Measurements from ENCODE around the gene FBXO8.
"Not testable (repeated sequence)": the region's sequence is repeated elsewhere in the genome, so short reads cannot be mapped to it uniquely, and the experiment has no call there.

The FBXO8 gene

DNA sequence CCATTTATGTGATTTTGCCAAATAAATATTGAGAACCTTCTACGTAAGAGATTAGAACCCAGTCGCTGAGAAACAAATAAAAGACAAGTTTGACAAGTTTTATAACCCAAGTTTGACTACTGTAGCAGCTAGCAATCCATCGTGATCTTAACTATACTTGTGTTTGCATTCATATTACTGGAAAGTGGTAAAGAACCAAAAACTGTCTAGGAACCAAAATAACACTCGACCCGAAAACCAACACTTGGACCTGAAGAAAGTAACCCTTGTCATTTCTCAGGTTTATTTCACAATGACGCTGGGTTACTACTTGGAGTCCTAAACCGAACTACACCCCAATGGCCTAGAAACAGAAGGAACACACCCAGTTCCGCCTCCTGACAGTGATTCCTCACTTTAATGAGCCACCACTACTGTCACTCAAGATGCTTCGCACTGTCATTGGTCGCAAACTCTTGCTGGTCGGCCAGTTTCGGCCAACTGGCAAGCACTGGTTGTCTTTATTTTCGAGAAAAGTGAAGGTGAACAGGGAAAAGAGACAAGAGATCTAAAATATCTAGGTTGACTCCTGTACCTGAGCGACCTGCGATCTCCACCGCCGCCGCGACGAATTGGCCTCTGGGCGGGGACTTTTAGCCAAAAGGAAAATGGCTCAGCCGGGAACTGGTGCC is 496 bp downstream of the FBXO8 start:
- peak; percentile 64 for DNase-seq

DNA sequence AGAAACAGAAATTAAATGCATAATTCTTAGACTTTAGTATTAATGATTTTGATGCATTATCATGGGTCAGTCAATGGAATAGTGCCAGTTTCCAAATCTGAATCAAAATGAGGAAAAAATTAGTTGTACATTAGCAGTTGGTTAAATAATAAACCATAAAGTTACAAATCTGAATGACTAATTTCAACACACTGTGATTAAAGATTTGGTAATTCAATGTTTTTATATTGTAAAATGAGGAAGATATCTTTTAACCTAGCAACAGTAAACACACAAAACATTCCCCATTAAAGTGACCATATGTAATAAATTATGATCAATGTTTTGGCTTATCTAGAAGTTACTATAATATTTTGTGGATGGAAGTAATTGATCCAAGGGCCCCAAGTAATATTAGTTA is 1.6 kb downstream of the FBXO8 start:
- no peak for DNase-seq

DNA sequence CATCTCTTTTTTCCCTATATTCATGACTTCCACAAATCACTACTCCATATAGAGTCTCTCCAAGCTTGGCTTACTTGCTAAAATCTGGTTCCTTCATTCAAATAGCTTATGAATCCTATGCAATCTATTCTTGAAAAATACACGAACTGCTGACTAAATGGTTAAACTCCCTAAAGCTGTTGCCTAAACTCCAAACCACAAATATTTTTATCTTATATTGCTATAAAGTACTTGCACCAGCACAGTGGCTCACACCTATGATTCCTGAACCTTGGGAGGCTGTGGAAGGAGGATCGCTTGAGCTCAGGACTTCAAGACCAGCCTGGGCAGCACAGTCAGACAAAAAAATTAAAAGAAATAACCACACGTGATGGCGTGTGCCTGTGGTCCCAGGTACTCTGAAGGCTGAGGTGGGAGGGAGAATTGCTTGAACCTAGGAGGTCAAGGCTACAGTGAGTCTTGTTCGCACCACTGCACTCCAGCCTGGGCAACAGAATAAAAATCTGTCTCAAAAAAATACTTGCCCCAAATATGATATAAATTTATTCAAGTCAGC is 2.2 kb downstream of the FBXO8 start:
- no peak for DNase-seq

DNA sequence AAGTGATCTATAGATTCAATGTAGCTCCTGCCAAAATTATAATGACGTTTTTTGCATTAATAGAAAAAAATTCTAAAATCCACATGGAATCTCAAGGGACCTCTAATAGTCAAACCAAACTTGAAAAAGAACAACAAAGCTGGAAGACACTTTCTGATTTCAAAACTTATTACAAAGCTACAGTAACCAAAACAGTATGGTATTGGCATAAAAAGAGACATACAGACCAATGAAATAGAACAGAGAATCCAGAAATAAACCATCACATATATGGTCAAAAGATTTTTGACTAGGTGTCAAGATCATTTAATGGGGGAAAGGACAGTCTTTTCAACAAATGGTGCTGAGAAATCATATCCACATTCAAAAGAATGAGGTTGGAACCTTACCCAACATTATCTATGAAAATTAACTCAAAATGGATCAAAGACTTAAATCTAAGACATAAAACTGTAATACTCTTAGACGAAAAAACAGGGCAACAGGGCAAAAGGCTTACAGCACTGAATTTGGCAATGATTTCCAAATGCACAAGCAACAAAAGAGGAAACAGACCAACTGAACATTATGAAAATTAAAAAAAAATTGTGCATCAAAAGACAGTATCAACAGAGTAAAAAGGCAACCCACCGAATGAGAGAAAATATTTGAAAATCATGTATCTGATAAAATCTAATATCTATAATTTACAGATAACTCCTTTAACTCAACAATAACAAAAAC is 3.9 kb downstream of the FBXO8 start:
- DNase-seq, result no peak

DNA sequence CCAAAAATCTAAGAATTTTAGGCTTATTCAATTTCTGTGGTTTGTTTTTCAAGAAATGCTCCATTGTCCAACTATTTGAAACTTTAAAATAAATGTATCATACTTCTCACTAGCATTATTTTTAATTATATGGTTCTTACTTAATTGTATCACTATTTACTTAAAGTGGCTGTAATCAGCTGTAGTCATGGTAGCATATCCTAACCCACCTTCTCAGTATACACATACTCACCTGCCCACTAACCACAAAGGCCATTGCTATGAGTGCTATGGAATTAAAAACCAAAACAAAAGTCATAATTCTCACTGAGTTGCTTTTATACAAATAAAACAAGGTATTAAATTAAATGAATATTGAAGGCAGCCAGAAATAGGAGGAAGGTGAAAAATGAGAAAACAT is 5.0 kb downstream of the FBXO8 start:
- no peak for DNase-seq

DNA sequence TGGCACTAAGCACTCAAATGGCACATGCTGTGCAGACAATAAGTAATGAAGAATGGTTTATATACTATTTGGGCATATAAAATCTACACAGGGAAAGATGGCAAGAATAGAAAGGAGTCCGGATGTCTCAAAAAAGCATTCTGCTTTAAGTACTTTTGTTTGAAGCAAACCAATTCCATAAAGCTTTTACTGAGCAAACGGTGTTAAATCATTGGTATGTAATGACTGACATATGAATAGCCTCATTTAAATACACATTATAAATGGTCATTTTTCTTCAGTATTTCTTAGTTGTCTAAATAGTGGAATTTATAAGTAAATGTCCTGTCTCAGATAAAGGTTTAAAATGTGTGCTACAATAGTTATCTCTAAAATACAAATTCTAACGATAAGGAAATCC is 6.0 kb downstream of the FBXO8 start:
- no peak for DNase-seq

DNA sequence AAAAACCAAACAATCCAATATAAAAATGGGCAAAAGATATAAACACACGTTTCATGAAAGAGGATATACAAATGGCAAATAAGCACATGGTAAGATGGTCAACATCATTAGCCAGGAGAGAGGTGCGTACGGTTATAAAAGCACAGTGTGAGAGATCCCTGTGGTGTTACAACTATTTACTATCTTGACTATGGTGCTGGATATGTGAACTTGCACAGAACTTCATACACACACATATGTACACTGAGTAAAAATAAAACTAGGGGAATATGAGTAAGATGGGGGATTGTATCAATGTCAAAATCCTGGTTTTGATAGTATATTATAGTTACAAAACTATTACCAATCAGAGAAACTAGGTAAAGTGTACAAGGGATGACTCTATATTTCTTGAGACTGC is 8.4 kb downstream of the FBXO8 start:
- no peak for DNase-seq

DNA sequence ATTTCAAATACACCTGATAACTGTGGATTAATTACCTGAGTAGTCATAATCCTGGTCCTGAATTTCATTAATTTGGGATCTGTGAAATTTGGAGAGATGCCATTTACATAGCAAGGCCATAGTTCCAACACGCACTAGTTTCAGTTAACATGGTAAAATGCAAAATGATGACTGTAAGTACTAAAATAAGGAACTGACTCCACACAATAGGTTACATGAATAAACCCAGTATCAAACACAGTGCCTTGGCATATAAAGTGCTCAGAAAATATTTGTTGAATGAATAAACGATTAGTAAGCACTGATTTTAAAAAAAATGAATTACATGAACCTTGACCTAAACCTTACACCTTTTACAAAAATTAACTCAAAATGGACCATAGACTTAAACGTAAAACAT is 9.0 kb downstream of the FBXO8 start:
- no peak for DNase-seq

DNA sequence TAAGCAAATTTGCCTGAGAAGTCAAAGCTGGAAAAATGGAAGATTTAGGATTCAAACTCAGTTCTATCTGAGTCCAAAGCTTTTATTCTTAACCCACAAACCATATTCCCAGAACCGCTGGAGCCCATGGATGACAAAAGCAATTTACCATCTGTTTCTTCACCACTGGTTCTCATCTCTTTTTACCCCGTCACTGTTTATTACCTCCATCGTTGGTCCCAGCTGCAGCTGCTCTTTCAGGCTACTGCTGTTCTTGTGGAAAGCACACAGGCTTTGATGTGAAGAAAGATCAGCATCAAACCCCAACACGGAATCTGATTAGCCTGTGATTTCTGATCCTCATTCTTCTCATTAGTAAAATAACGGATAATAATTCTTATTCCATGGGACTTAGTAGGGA is 9.5 kb downstream of the FBXO8 start:
- DNase-seq, result no peak

DNA sequence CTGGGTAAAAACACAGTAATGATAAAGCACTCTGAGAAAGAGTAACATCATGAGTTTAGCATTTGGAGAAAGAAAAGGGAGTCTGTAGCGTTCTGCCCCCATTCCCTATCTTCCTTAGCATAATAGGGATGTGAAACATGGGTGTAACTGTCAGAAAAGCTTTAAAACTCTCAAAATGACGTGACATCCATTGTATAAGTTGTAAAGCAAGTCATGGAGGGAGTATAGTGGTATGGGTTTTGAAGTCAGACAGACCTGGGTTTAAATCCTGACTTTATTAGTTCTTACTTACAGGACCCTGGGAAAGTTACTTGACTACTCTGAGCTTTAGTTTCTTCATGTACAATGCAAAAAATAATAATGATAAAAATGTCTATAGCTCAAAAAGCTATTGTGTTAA is 17.1 kb downstream of the FBXO8 start:
- DNase-seq, result no peak

DNA sequence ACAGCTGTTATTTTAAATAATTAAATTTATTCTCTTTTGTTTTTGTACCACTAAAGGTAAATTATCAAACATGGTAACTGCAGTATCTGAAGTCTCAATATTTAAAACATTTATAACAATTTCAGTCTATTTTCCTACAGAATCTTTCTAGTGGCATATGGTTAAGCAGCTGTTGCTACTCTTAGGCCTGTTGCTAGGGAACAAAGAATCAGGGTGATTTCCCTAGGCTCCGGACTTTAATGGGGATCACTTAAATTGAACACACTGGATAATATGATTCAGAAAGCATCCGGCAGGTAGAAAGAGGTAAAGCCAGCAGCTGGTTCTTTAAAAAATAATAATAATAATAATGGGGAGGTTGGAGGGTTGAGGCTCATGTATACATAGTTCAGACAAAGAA is 17.6 kb downstream of the FBXO8 start:
- DNase-seq, result no peak

DNA sequence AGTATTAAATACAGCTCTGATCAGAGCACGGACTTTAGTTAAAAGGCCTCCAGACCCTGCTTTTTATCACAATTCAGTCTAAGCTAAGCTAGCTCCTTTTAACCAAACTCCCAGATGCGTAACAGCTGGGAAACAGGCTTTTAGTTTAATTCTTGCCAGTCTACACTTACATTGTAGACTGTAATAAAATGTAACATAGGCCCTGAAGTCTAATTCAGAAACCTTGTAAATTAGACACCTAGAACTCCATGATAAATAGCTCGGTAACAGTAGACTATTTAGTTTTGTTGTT is 20.1 kb downstream of the FBXO8 start:
- DNase-seq, result no peak

DNA sequence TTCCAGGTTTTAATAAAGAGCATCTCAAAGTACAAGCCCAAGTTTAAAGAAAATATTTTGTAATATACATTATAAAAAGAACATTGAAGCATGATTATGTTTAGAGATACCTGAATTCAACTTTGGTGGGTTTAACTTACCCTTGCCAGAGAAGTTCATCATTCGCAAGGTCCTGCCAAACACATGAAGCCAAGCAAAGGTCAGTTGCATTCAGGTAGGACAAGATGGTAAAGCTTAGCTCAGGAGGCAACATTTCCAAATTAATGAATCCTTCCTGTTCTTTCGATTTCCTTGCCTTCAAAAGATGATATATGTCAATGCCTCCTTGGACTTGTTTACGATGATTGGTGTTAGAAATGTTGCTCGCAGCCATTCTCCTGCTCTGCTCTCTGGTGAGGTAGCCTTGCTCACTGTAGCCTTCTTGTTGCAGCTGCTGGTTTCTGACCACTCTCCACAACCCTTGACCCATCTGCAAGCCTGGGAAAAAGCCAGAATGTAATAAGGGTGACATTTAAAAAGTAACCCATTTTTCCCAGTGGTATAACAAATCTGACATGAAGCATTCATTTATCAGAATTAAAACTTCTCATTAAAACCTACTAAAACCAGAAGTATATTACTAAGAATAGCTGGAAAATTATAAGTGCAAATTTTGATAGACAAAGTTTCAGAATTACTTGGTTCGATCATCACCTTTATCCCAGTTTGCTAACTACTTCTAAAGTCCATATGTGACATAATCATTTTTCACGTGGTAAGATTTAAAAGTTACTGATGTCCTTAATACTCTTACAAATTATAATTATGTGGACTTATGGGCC is 20.6 kb downstream of the FBXO8 start:
- DNase-seq, result no peak

DNA sequence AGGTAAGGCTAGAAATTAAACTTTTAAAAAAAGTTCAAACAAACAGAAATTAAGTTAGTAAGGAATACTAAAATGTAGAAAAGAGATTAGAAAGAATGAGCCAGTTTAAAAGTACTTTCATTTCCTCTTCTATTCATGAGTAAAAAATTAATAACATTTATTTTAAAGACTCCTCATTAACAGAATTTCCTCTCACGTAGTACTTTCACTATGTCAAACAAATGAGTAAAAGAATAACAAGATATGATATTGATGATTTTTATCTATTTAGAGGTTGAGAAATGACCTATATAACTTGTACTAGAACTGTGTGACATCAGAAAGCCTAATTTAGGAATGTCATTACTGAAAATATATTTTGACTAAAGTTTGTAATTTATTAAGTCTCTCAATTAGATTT is 22.0 kb downstream of the FBXO8 start:
- not testable (repeated sequence) for DNase-seq

DNA sequence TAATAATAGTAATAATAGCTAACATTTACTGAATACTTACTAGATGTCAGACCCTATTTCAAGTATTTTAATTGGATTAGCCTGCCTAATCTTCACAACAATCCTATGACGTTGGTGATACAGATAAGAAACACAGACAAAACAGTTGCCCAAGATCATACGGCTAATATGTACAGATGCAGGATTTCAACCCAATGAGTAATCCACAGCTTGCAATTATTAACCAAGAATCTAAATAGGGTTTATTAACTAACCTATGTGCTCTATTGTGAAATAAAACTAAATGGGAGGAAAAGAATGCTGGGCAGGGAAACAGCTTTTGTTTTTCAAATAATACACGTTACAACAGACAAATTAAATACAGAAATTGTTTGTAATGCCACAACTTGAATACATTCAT is 23.4 kb downstream of the FBXO8 start:
- DNase-seq, result no peak

DNA sequence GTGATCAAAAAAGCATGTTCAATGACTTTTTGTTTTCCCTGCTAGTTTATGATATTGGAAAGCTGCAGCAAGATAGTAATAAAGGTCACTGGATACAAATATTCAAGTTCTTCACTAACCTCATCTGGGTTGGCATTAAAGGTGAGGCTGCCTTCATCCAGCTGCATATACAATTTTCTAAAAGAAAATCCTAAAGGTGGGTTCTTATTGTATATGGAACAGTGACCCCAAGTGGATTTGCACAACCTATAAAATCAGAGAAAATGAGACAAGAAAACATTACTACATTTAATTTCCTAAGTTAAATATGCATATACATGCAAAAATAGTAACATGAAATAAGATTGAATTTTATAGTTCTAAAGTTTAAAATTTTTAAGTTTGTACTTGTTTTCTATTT is 23.9 kb downstream of the FBXO8 start:
- no peak for DNase-seq

DNA sequence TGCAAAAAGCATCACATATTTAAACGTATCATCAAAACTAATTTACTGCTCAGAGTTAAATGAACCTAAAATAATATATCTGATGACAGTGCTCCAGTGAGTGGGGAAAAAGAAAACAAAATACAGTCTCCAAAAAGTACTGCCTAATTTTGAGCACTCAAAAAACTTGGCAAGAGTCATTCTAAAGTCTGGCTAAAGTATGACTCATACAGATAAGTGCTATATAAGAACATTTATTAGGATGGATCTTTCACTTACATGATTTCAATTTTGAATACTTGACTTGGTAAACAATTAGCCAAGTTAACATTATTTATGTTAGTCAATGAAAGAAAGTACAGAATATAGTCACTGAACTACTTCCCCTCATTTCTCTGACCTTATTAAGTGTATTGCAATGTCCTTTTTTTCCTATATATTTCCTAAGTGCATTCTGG is 27.2 kb downstream of the FBXO8 start:
- no peak for DNase-seq

DNA sequence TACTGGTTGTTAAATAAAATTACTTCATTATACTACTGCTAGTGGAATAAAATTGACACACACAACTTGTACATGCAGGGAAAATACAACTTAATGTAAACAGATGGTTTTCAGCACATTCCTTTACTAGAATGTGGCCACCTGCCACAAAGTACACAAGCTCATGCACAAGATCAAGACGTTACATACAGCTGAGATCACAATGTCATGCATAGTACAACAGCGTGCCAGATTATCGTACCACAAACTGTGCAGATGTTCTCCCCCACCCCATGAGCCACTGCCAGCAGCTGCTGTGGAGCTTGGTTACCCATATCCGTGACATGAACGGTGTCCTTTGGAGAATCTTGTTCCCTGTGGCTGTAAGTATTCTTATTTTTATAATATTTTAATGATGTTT is 27.7 kb downstream of the FBXO8 start:
- DNase-seq, result no peak

DNA sequence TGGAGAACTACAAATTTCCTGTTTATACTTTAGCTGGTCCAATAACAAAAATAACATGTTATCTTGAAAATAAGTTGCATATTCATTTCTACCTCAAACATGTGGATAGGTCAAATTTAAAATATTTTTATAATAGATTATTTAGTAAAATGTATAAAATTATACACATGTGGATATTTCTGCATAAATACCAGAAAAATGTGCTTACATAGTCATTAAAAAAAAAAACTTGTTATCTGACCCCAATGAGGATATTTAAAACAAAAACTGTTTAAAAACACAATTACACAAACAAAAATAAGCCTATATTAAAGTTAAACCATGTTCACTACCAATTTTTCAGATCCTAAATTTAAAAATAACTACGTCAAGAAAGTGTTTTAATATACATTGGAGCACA is 28.1 kb downstream of the FBXO8 start:
- DNase-seq, result no peak

DNA sequence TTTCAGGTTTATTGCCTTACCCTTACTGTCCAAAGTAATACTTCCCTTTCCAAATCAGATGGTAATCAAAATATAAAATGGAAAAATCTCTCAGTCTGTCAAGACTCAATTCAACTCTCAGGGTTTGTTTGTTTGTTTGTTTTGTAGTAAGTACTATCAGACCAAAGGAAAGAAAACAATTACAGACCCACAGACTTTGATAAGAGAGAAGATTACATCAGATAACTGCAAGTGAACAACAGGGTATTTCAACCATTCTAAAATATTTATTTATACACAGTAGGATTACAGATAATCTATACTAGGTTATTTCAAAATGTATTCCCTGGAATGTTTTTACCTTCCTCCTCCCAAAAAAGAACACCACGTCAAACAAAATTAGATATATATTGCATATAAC is 28.9 kb downstream of the FBXO8 start:
- DNase-seq, result no peak

DNA sequence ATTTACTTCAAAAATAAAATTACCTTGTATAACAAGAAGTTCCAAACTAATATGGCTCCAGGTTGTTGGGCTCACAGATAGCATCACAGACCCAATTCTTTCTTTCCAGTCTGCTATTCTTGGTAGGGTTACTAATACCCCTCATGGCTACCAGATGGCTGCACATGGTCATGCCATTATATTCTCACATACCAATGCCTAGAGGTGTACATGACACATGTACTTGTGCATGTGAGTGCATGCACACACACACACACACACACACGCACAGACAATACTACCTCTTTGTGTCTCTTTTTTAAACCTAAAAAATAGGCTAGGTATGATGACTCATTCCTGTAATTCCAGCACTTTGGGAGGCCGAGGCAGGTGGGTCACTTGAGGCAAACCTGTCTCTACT is 31.1 kb downstream of the FBXO8 start:
- no peak for DNase-seq

DNA sequence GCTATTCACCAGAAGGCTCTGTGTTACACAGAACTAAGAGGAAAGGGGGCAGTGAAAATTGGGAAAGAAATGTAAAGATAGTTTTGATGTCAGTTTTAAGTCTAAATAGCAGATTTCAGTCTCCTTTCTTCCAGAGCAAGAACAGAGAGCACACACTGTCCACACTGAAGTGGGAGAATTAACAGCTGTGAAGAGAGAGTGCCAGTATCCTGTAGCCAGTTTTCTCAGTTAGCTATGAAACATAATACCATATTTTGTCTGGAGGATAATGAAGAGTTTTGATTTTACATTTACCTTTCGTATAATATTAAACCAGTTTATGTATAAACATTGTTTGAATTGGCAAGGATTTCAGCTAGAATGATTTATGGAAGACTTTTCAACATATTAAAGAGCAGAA is 35.1 kb downstream of the FBXO8 start:
- DNase-seq, result no peak

DNA sequence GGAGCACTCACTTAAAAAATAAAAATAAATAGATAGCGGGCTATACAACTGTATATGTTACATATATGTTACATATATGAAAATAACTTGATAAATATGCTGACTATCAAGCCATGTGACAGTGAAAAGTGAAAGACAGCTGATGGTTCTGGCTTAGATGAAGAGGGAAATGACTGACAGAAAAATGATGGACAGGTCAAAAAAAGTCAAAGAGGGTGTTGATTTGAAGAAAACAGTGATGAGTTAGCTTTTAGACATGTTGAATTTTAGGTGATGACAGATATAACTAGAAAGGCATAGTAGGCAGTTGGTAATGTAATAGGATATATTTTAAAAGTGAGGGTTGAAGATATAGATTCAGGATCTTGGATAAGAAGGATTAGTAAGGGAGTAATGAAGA is 37.8 kb downstream of the FBXO8 start:
- DNase-seq, result no peak

DNA sequence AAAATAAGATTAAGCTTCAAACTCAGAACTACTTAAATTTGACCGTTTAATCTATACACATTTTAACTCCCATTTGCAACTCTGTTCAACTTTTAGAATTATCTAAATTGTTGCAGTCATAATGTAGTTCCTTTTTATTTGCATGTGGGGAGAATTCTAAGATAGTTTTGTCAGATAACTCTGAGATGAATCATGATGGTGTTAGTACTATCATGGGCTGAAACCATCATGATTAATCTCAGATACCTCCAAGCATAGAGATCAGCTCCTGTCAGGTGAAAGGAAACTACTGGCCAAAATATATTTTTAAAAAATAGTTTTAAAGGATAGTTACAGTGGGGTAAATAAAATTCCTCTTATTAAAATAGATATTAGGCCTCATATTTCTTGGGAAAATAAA is 39.0 kb downstream of the FBXO8 start:
- no peak for DNase-seq

All from activated CD4-positive, alpha-beta T cell treated with anti-CD3 and anti-CD28 coated beads, Interleukin-2, amount 50 U/mL, for 1 hour (primary cell).